ENCODE data around the gene MYLK. TPM values are rescaled to one million over a fixed set of nuclear protein-coding genes. Genes with fewer than 3 reads are reported as not detected.

MYLK gene
- total and polyA plus RNA-seq, 2 donors (not counting 1 experiment from before 2014, with no cell fraction given) = 0.51 TPM; not detected in 1

- H4K20me1 ChIP-seq (ENCODE audit: control insufficient read depth, insufficient read depth, low read length, poor library complexity, severe bottlenecking) = no peaks in the 10 kb centered on the region
- 73% methylated on average over 2 of the region's 2 CpGs for WGBS (ENCODE audit: insufficient coverage)
- intact Hi-C loops (cut with micrococcal nuclease) = no loop called here
- no peak overlapping the region for H3K27ac ChIP-seq (ENCODE audit: low read length in 2 of 2)
- H3K36me3 ChIP-seq (replicated peaks in 1 of 2; ENCODE audit: control extremely low read depth in 1 of 2, control insufficient read depth in 1 of 2, extremely low read depth in 1 of 2, insufficient read depth in 2 of 2, low read length in 1 of 2) = no peaks in the 10 kb centered on the region
- H3K4me3 ChIP-seq (ENCODE audit: control extremely low read depth in 1 of 5, extremely low read depth in 1 of 5, insufficient read depth in 1 of 5, low read depth in 2 of 5, low read length in 4 of 5) = no peak overlapping the region
- no peak for TF ChIP-seq CTCF (IDR thresholded peaks at IDR 0.05)
- TF ChIP-seq EZH2 (IDR thresholded peaks at IDR 0.05; ENCODE audit: borderline replicate concordance, insufficient read depth, low read depth, low read length, poor library complexity, severe bottlenecking) = no peak
- peaks cover 11% of the 10 kb centered on the region for H3K4me1 Mint-ChIP-seq
- peaks cover 0 to 4% (median 0%) of the 10 kb centered on the region in 3 donors for H3K9me3 ChIP-seq (ENCODE audit: control extremely low read depth in 1 of 3, control insufficient read depth in 2 of 3, insufficient read depth in 1 of 3, low read length in 2 of 3)
- no peak overlapping the region for H3K27ac Mint-ChIP-seq
- H3K9ac ChIP-seq (ENCODE audit: low read length) = no peak overlapping the region
- H3K4me1 ChIP-seq (ENCODE audit: control insufficient read depth in 2 of 2, insufficient read depth in 2 of 2, low read length in 2 of 2) = peaks cover 6 to 10% of the 10 kb centered on the region in 2 donors
- H3K27me3 ChIP-seq (replicated peaks in 1 of 4; ENCODE audit: control extremely low read depth in 1 of 4, control insufficient read depth in 3 of 4, insufficient read depth in 4 of 4, low read length in 3 of 4) = peaks cover 0 to 3% (median 0%) of the 10 kb centered on the region in 4 experiments
- ChIA-PET POLR2A (no interaction called here), CTCF (interaction anchor here (1.1 kb wide), 1 partner anchor 41 kb away, joined by 3 read pairs; no protein-coding TSS in a partner anchor)
- no peak overlapping the region for H2AFZ ChIP-seq (ENCODE audit: insufficient read depth, low read depth, low read length, poor library complexity, severe bottlenecking)
- no peak overlapping the region for H3K4me2 ChIP-seq (replicated peaks; ENCODE audit: low read depth, low read length, poor library complexity, severe bottlenecking)
- no peaks in the 10 kb centered on the region for H3K9me3 Mint-ChIP-seq (ENCODE audit: insufficient read depth)
- H3K79me2 ChIP-seq (ENCODE audit: control insufficient read depth, insufficient read depth, low read length) = no peaks in the 10 kb centered on the region
- peaks cover 11% of the 10 kb centered on the region for H3K27me3 Mint-ChIP-seq
- no peak for ATAC-seq (ENCODE audit: low read depth)
- no peak overlapping the region for H3K4me3 Mint-ChIP-seq
- no peak for DNase-seq
Observed at GRCh38 chr3:123693584-123694190, 190.4 kb downstream of the MYLK start.

- Mint-ChIP-seq H3K27ac (no peak overlapping the region), H3K27me3 (peaks cover 11% of the 10 kb centered on the region), H3K4me1 (peaks cover 11% of the 10 kb centered on the region), H3K4me3 (no peak overlapping the region), H3K9me3 (ENCODE audit: insufficient read depth) (no peaks in the 10 kb centered on the region)
- CTCF ChIA-PET = no interaction called here
- Histone ChIP-seq H3K36me3 (replicated peaks in 1 of 2; ENCODE audit: control extremely low read depth in 1 of 2, control insufficient read depth in 1 of 2, extremely low read depth in 1 of 2, insufficient read depth in 2 of 2, low read length in 1 of 2) (no peaks in the 10 kb centered on the region), H3K79me2 (ENCODE audit: control insufficient read depth, insufficient read depth, low read length) (no peaks in the 10 kb centered on the region), H3K4me3 (ENCODE audit: control extremely low read depth in 1 of 5, extremely low read depth in 1 of 5, insufficient read depth in 1 of 5, low read depth in 2 of 5, low read length in 4 of 5) (no peak overlapping the region), H3K9me3 (ENCODE audit: control extremely low read depth in 1 of 3, control insufficient read depth in 2 of 3, insufficient read depth in 1 of 3, low read length in 2 of 3) (peaks cover 0 to 4% (median 0%) of the 10 kb centered on the region in 3 donors), H2AFZ (ENCODE audit: insufficient read depth, low read depth, low read length, poor library complexity, severe bottlenecking) (no peak overlapping the region), H4K20me1 (ENCODE audit: control insufficient read depth, insufficient read depth, low read length, poor library complexity, severe bottlenecking) (no peaks in the 10 kb centered on the region), H3K27ac (ENCODE audit: low read length in 2 of 2) (no peak overlapping the region), H3K4me1 (ENCODE audit: control insufficient read depth in 2 of 2, insufficient read depth in 2 of 2, low read length in 2 of 2) (peaks cover 6 to 10% of the 10 kb centered on the region in 2 donors), H3K27me3 (replicated peaks in 1 of 4; ENCODE audit: control extremely low read depth in 1 of 4, control insufficient read depth in 3 of 4, insufficient read depth in 4 of 4, low read length in 3 of 4) (peaks cover 0 to 3% (median 0%) of the 10 kb centered on the region in 4 experiments), H3K9ac (ENCODE audit: low read length) (no peak overlapping the region), H3K4me2 (replicated peaks; ENCODE audit: low read depth, low read length, poor library complexity, severe bottlenecking) (no peak overlapping the region)
- no peak for DNase-seq
- TF ChIP-seq EZH2 (IDR thresholded peaks at IDR 0.05; ENCODE audit: borderline replicate concordance, insufficient read depth, low read depth, low read length, poor library complexity, severe bottlenecking) (no peak), CTCF (IDR thresholded peaks at IDR 0.05) (no peak)
- POLR2A ChIA-PET = no interaction called here
- intact Hi-C loops (cut with micrococcal nuclease) = no loop called here
- no peak for ATAC-seq (ENCODE audit: low read depth)
- 94% methylated on average over 12 of the region's 13 CpGs for WGBS (ENCODE audit: insufficient coverage)
Observed at GRCh38 chr3:123692671-123693070, 191.5 kb downstream of the MYLK start.

Data from B cell (primary cell).